ENCODE data around the gene ZNF836. TPM values are rescaled to one million over a fixed set of nuclear protein-coding genes. Genes with fewer than 3 reads are reported as not detected.
A peak's percentile ranks its signal among the peaks of the same experiment; 100 is the strongest.
"Not testable (repeated sequence)": the region's sequence is repeated elsewhere in the genome, so short reads cannot be mapped to it uniquely, and the experiment has no call there.

Gene ZNF836
- 10 to 100 TPM in 1 of 2 donors, 1 to 10 TPM in 1; 8.3 to 12.9 TPM for total RNA-seq

DNA sequence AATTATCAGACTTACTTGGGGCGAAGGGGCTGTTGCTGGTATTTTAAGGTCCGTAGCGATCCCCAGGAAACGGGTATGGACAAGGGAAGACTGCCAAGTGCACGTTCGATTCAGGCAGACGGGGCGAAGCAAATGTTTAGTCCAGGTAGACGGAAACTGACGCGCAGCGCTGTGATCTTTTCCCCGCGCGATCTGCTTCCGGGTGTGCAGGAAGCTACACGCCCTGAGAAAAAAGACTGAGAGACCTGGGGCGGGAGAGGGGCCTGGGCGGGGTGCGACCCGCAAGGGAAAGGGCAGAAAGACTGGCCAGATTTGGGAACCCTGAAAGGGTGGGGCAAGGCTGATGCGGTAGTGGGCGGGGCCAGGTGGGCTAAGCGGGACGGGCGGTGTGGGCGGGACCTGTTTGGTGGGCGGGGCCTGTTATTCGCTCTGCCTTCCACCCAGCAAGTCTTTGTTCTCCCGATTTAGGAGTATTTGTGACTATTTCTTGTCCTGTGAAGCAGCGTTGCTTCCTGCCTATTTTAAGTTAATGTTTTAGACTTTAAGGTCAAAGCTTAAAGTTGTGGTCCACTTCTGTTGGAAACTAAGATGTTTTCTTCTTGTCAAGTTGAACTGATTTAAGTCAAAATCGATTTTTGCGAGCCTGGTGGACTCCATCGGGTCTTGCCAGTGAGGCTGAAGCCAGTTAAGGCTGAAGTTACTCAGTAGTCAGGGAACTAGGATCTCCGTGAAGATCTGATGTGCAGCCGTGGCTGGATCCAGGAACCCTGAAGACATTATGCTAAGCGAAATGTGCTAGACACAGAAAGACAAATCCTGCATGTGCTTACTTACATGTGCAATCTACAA, at the start of gene ZNF836:
ZNF836 (minus strand) TSS at position 301 of the 849 bp plus-strand sequence. CDS start 3,549 bp downstream, outside the sequence.
- Mint-ChIP-seq H3K4me3 (peak within 1 kb of the TSS; percentile 97), H3K9me3 (no peaks in the 10 kb centered on the region), H3K27me3 (no peaks in the 10 kb centered on the region), H3K27ac (peak within 1 kb of the TSS; percentile 89 to 95), H3K36me3 (peaks cover 25% of the 10 kb centered on the region), H3K4me1 (ENCODE audit: low read depth in 2 of 2) (peaks cover 31 to 33% of the 10 kb centered on the region in 2 donors)
- DNase-seq (ENCODE audit: low spot score) (peak; percentile 89), ATAC-seq (peak; percentile 96)

DNA sequence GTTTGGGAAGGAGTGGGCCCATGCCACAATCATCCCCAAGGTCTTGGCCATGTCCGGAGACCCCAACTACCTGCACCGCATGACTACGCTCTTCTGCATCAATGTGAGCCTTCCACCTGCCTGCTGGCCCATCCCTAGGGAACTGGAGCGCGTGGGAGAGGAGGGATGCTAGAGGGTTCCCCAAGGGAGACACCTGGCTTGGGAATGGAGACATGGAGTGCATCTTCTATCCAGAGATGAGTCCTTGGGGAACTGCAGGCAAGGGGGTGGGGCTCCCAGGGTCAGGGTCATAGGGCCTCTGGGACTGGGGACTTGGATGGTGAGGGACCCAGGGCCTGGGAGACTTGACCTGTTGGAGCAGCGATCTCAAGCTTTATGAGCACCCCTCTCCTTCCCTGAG, 49.6 kb upstream of the ZNF836 start:
- H3K4me1 Mint-ChIP-seq (ENCODE audit: low read depth in 2 of 2): peaks cover 0 to 20% of the 10 kb centered on the region in 2 donors
- H3K9me3 Mint-ChIP-seq: no peaks in the 10 kb centered on the region
- H3K4me3 Mint-ChIP-seq: no peak overlapping the region
- peaks cover 49% of the 10 kb centered on the region for H3K36me3 Mint-ChIP-seq
- no peaks in the 10 kb centered on the region for H3K27me3 Mint-ChIP-seq
- DNase-seq (ENCODE audit: low spot score) (no peak), ATAC-seq (no peak)
- H3K27ac Mint-ChIP-seq: no peak overlapping the region

DNA sequence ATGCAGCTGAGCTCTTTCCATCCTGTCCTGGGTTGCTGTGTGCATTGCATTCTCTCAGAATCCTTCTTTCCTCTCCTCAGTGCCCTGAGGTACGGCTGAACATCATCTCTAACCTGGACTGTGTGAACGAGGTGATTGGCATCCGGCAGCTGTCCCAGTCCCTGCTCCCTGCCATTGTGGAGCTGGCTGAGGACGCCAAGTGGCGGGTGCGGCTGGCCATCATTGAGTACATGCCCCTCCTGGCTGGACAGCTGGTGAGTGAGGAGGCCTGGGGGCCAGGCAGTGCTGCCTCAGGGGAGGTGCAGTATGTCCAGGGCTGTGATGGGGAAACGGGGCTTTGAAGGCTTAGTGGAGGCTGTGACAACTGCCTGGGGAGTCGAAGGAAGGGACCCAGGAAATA, 48.2 kb upstream of the ZNF836 start:
- Mint-ChIP-seq H3K27ac (no peak overlapping the region), H3K36me3 (peaks cover 49% of the 10 kb centered on the region), H3K9me3 (no peaks in the 10 kb centered on the region)

DNA sequence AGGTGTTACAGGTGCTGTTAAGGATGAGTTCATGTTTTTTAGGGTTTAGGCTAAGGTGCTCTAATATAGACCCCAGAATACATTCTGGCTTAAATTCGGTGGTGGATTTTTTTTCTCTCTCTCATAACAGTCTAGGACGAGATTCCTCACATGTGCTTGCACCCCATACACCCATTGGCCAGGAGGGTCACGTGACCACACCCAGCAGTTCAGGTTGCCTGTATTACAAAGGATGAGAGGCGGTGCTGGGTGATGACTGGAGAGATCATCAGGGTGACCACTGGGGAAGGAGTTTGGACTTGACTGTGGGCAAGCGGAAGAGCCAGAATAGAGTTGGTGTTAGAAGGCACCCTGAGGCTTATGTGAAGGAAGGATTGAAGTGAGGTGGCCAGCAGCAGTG, 46.2 kb upstream of the ZNF836 start:
- H3K27me3 Mint-ChIP-seq: no peaks in the 10 kb centered on the region
- peaks cover 47% of the 10 kb centered on the region for H3K36me3 Mint-ChIP-seq
- ATAC-seq (no peak), DNase-seq (ENCODE audit: low spot score) (no peak)
- H3K27ac Mint-ChIP-seq: peak overlapping the region in 1 of 2 donors; percentile 12
- peaks cover 0 to 16% of the 10 kb centered on the region in 2 donors for H3K4me1 Mint-ChIP-seq (ENCODE audit: low read depth in 2 of 2)
- no peaks in the 10 kb centered on the region for H3K9me3 Mint-ChIP-seq
- H3K4me3 Mint-ChIP-seq: no peak overlapping the region

More for the DNA sequence above, 48.2 kb upstream of the ZNF836 start:
- DNase-seq (ENCODE audit: low spot score): no peak
- Mint-ChIP-seq H3K4me3 (no peak overlapping the region), H3K27me3 (no peaks in the 10 kb centered on the region), H3K4me1 (ENCODE audit: low read depth in 2 of 2) (peaks cover 0 to 13% of the 10 kb centered on the region in 2 donors)
- ATAC-seq: no peak

DNA sequence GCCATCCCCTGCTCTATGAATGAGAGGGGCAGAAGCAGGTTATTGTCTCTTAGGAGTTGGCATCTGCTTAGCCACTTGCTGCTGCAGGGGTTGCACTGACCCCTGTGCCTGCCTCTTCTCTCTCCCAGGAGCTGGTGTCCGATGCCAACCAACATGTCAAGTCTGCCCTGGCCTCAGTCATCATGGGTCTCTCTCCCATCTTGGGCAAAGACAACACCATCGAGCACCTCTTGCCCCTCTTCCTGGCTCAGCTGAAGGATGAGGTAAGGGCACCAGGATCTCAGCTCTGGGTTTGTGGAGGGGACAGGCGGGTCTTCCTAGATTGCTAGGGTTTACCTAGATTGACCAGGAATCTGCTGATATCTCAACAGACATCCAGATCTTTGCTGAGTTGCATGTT, 45.0 kb upstream of the ZNF836 start:
- Mint-ChIP-seq H3K4me1 (ENCODE audit: low read depth in 2 of 2) (peaks cover 0 to 22% of the 10 kb centered on the region in 2 donors), H3K4me3 (no peak overlapping the region), H3K27ac (no peak overlapping the region), H3K36me3 (peaks cover 44% of the 10 kb centered on the region), H3K9me3 (no peaks in the 10 kb centered on the region), H3K27me3 (no peaks in the 10 kb centered on the region)
- DNase-seq (ENCODE audit: low spot score) (no peak), ATAC-seq (no peak)

DNA sequence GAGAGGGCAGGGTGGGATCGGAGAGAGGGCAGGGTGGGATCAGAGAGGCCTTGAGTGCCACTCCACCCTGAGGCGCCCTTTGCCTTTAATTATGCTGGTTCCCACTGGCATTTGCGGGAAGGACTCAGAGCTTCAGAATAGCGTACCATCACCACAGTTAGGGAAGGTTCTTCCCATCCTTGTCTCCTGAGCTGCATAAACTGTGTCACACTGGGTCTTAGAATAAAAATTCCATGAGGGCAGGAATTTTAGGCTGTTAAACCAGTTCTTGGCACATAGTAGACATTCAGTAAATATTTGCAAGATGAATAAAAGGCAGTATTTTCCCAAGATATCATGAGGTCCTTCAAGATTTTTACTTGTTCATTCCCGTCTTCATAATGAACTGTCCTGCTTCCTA, 42.8 kb upstream of the ZNF836 start:
- no peak overlapping the region for H3K4me3 Mint-ChIP-seq
- H3K27me3 Mint-ChIP-seq: no peaks in the 10 kb centered on the region
- H3K27ac Mint-ChIP-seq: no peak overlapping the region
- ATAC-seq: no peak
- H3K4me1 Mint-ChIP-seq (ENCODE audit: low read depth in 2 of 2): peaks cover 0 to 27% of the 10 kb centered on the region in 2 donors
- DNase-seq (ENCODE audit: low spot score): no peak
- H3K9me3 Mint-ChIP-seq: no peaks in the 10 kb centered on the region
- peaks cover 26% of the 10 kb centered on the region for H3K36me3 Mint-ChIP-seq

DNA sequence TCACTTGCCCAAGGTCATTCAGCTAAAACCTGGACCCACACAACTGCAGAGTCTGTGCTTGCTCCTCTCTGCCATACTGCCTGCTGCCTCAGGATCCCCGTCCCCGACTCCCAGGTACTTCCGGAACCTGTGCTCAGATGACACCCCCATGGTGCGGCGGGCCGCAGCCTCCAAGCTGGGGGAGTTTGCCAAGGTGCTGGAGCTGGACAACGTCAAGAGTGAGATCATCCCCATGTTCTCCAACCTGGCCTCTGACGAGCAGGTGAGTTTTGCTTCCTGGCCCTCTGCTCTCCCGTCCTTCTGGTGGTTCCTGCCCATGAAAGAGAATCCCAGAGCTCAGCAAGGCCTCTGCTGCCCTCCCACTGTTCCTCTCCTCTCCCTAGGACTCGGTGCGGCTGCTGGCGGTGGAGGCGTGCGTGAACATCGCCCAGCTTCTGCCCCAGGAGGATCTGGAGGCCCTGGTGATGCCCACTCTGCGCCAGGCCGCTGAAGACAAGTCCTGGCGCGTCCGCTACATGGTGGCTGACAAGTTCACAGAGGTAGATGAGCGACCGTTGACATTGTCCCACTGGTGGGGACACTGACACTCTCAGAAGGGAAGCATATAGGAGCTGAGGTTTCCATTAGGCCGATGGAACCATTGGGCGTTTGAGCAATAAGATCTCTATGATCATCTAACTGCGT, 41.3 kb upstream of the ZNF836 start:
- peaks cover 0 to 25% of the 10 kb centered on the region in 2 donors for H3K4me1 Mint-ChIP-seq (ENCODE audit: low read depth in 2 of 2)
- ATAC-seq (no peak), DNase-seq (ENCODE audit: low spot score) (no peak)
- H3K27ac Mint-ChIP-seq: peak overlapping the region in 1 of 2 donors; percentile 59
- no peak overlapping the region for H3K4me3 Mint-ChIP-seq
- H3K36me3 Mint-ChIP-seq: peaks cover 21% of the 10 kb centered on the region
- H3K27me3 Mint-ChIP-seq: no peaks in the 10 kb centered on the region
- no peaks in the 10 kb centered on the region for H3K9me3 Mint-ChIP-seq

DNA sequence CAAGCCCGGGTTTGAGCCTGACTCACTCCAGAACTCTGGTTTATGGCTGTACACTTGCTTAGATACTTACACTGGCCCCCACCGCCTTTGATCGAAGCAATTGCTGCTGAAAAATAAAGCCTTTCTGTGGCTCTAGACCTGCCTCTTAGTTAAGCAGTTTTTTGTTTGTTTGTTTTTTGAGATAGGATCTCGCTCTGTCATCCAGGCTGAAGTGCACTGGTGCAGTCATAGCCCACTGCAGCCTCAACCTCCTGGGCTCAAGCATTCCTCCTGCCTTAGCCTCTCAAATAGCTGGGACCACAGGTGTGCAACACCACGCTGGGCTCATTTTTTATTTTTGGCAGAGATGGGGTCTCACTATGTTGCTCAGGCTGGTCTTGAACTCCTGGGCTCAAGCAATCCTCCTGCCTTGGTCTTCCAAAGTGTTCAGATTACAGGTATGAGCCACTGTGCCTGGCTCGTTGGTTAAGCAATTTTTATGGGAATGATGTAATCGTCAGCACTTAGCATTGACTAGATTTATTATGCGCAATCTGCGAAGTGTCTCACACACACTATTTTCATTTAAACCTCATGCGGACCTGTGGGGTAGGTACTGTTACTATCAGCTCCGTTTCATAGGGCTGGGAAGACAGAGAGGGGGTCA, 40.6 kb upstream of the ZNF836 start:
- no peaks in the 10 kb centered on the region for H3K27me3 Mint-ChIP-seq
- H3K9me3 Mint-ChIP-seq: no peaks in the 10 kb centered on the region
- no peak for DNase-seq (ENCODE audit: low spot score)
- peaks cover 0 to 22% of the 10 kb centered on the region in 2 donors for H3K4me1 Mint-ChIP-seq (ENCODE audit: low read depth in 2 of 2)
- no peak for ATAC-seq
- no peak overlapping the region for H3K27ac Mint-ChIP-seq
- H3K36me3 Mint-ChIP-seq: peaks cover 17% of the 10 kb centered on the region
- H3K4me3 Mint-ChIP-seq: no peak overlapping the region

DNA sequence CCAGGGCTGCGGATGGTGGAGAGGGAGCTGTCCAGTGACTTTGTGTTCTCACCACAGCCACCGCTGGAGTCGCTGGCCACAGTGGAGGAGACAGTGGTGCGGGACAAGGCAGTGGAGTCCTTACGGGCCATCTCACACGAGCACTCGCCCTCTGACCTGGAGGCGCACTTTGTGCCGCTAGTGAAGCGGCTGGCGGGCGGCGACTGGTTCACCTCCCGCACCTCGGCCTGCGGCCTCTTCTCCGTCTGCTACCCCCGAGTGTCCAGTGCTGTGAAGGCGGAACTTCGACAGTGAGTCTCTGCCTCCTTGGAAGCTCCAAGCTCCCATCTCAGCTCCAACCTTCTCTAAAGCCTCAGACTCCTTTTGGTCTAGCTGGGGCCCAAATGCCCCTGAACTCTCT, 39.8 kb upstream of the ZNF836 start:
- ATAC-seq: no peak
- Mint-ChIP-seq H3K27me3 (no peaks in the 10 kb centered on the region), H3K9me3 (no peaks in the 10 kb centered on the region), H3K27ac (no peak overlapping the region), H3K4me3 (no peak overlapping the region), H3K36me3 (peaks cover 14% of the 10 kb centered on the region), H3K4me1 (ENCODE audit: low read depth in 2 of 2) (peaks cover 0 to 25% of the 10 kb centered on the region in 2 donors)
- no peak for DNase-seq (ENCODE audit: low spot score)

DNA sequence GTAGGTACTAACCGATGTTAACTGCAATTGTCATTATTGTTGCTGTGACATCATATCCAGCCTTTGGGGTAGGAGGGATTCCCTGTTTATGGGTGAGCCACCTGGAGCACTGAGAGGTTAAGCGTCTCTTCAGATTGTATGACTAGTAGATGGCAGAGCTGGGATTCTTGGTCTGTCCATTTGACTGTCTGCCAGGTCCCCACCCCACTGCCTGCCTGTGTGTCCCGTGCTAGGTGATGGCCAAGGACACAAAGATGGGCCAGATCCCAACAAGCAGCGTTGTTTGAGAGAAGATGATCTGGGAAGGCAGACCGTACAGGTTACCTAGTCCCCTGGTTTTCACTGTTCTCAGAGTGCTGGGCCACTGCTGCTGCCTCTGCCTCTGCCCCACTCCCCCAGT, 35.1 kb upstream of the ZNF836 start:
- Mint-ChIP-seq H3K4me3 (no peak overlapping the region), H3K4me1 (ENCODE audit: low read depth in 2 of 2) (peaks cover 21 to 40% of the 10 kb centered on the region in 2 donors), H3K36me3 (peaks cover 23% of the 10 kb centered on the region), H3K27me3 (no peaks in the 10 kb centered on the region), H3K27ac (no peak overlapping the region), H3K9me3 (no peaks in the 10 kb centered on the region)
- ATAC-seq: no peak
- DNase-seq (ENCODE audit: low spot score): no peak

DNA sequence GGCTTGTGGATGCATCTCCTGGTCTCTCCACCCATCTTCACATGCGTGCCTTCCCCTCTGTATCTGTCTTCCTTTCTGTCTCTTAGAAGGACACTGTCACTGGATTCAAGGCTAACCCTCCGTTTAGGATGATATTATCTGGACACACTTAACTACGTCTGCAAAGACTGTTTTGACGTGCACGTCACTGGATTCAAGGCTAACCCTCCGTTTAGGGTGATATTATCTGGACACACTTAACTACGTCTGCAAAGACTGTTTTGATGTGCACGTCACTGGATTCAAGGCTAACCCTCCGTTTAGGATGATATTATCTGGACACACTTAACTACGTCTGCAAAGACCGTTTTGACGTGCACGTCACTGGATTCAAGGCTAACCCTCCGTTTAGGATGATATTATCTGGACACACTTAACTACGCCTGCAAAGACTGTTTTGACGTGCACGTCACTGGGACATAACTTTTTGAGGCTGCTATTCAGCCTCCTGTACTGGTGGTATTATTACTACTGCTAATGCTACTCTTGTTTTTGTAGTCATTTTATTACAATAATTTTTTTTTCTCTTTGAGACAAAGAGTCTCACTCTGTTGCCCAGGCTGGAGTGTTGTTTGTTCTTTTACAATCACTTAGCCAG, 29.5 kb upstream of the ZNF836 start:
- not testable (repeated sequence) for H3K27me3 Mint-ChIP-seq; H3K9me3 Mint-ChIP-seq; H3K27ac Mint-ChIP-seq; DNase-seq (ENCODE audit: low spot score); ATAC-seq; H3K4me3 Mint-ChIP-seq
- peaks cover 23% of the 10 kb centered on the region for H3K36me3 Mint-ChIP-seq
- peaks cover 21 to 44% of the 10 kb centered on the region in 2 donors for H3K4me1 Mint-ChIP-seq (ENCODE audit: low read depth in 2 of 2)

DNA sequence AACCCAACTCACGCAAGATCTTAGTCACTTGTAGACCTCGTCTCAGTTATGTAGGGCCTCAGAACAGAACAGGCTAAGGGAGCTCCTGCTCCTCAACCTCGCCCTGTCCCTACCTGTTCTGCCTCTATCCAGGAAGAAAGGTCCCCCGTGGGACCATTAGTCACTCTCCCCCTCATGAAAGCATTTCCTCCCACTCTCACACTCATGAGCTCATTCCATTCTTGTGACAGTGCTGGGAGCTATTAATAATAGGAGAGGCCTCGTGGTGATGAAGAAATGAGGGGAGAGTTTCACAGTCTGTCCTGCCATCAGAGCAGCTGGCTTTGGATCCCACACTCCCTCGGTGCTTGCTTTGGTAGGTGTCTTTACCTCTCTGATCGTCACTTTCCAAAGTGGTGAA, 28.6 kb upstream of the ZNF836 start:
- Mint-ChIP-seq H3K27ac (no peak overlapping the region), H3K36me3 (peaks cover 22% of the 10 kb centered on the region), H3K4me3 (no peak overlapping the region), H3K4me1 (ENCODE audit: low read depth in 2 of 2) (peaks cover 20 to 40% of the 10 kb centered on the region in 2 donors), H3K27me3 (no peaks in the 10 kb centered on the region), H3K9me3 (no peaks in the 10 kb centered on the region)
- ATAC-seq (no peak), DNase-seq (ENCODE audit: low spot score) (no peak)

DNA sequence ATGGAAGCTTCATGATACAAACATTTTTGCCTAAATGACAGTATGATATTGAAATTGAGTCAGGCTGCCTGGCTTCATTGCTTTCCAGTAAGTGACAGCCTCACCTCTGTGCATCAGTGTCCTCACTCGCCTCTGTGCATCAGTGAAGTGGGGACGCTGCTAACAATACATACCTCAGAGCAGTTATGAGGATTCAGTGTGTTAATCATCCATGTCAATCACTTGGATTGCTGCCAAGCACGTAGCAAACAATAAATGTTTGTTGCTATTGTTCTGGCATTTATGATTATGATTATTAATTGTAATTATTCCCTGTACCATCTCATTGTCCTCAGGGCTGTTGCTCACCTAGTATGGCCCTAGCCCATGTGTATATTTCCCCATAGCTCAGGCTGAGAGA, 27.3 kb upstream of the ZNF836 start:
- H3K36me3 Mint-ChIP-seq: peaks cover 9% of the 10 kb centered on the region

More for the DNA sequence above, 27.3 kb upstream of the ZNF836 start:
- Mint-ChIP-seq H3K4me1 (ENCODE audit: low read depth in 2 of 2) (peaks cover 18 to 39% of the 10 kb centered on the region in 2 donors), H3K4me3 (no peak overlapping the region), H3K9me3 (no peaks in the 10 kb centered on the region), H3K27ac (no peak overlapping the region), H3K27me3 (no peaks in the 10 kb centered on the region)
- ATAC-seq (no peak), DNase-seq (ENCODE audit: low spot score) (no peak)
